HG02870 (cell line): ENCODE results near the gene PTPN12.
"Not testable (repeated sequence)": the region's sequence is repeated elsewhere in the genome, so short reads cannot be mapped to it uniquely, and the experiment has no call there.

Source experiments
- ATAC-seq: cut with Tn5 transposase; IDR thresholded peaks from one replicate; pipeline ENCODE4 v1.9.1; 2021; ENCODE audit warnings: mild to moderate bottlenecking, moderate library complexity; ENCODE audit not compliant: unreplicated experiment

PTPN12 gene

GRCh38 chr7:77575187-77575586, 38.1 kb downstream of the PTPN12 start:
- no peak for ATAC-seq

GRCh38 chr7:77576856-77577255, 39.8 kb downstream of the PTPN12 start:
- ATAC-seq = no peak

GRCh38 chr7:77579797-77580196, 42.7 kb downstream of the PTPN12 start:
- no peak for ATAC-seq

GRCh38 chr7:77580762-77581350, 43.8 kb downstream of the PTPN12 start:
- ATAC-seq = no peak

- no peak for ATAC-seq
Measured at GRCh38 chr7:77587272-77587671, 50.2 kb downstream of the PTPN12 start.

GRCh38 chr7:77600952-77601351, 63.9 kb downstream of the PTPN12 start:
- ATAC-seq = no peak

GRCh38 chr7:77606562-77606961, 69.5 kb downstream of the PTPN12 start:
- ATAC-seq = no peak

- no peak for ATAC-seq
Measured at GRCh38 chr7:77619314-77619713, 82.2 kb downstream of the PTPN12 start.

- ATAC-seq = no peak
Measured at GRCh38 chr7:77626586-77627308, 89.7 kb downstream of the PTPN12 start.

GRCh38 chr7:77627309-77627676, 90.2 kb downstream of the PTPN12 start:
- ATAC-seq = no peak

- ATAC-seq = no peak
Measured at GRCh38 chr7:77629797-77630196, 92.7 kb downstream of the PTPN12 start.

GRCh38 chr7:77631820-77632219, 94.7 kb downstream of the PTPN12 start:
- no peak for ATAC-seq

GRCh38 chr7:77644774-77645173, 107.7 kb downstream of the PTPN12 start:
- no peak for ATAC-seq

- no peak for ATAC-seq
Measured at GRCh38 chr7:77648742-77649338, 111.7 kb downstream of the PTPN12 start.

- ATAC-seq = no peak
Measured at GRCh38 chr7:77649716-77650349, 112.7 kb downstream of the PTPN12 start.

GRCh38 chr7:77651575-77652162, 114.6 kb downstream of the PTPN12 start:
- no peak for ATAC-seq

GRCh38 chr7:77652826-77653225, 115.7 kb downstream of the PTPN12 start:
- not testable (repeated sequence) for ATAC-seq

- ATAC-seq = no peak
Measured at GRCh38 chr7:77653572-77653971, 116.5 kb downstream of the PTPN12 start.

- no peak for ATAC-seq
Measured at GRCh38 chr7:77655356-77655755, 118.3 kb downstream of the PTPN12 start.

- no peak for ATAC-seq
Measured at GRCh38 chr7:77655836-77656455, 118.9 kb downstream of the PTPN12 start.
